ENCODE results near the gene SMARCD3. TPM values are rescaled to one million over a fixed set of nuclear protein-coding genes. Genes with fewer than 3 reads are reported as not detected.

Gene SMARCD3
- polyA plus RNA-seq, 3 donors, result 104 to 183 (median 112) TPM

GRCh38 chr7:151246851-151247580 is 1.5 kb downstream of the SMARCD3 start:
- no peak overlapping the region for H3K4me2 ChIP-seq (replicated peaks; ENCODE audit: extremely low read depth, low read length, poor library complexity, severe bottlenecking)
- H3K9me3 ChIP-seq (replicated peaks in 1 of 2; ENCODE audit: control insufficient read depth in 1 of 2, insufficient read depth in 1 of 2, low read length in 2 of 2), result peaks cover 0 to 14% of the 10 kb centered on the region in 2 donors
- intact Hi-C loops (cut with micrococcal nuclease), result no loop called here
- no peak for DNase-seq
- H3K36me3 ChIP-seq (replicated peaks in 1 of 2; ENCODE audit: control insufficient read depth in 1 of 2, insufficient read depth in 2 of 2, low read length in 2 of 2), result no peaks in the 10 kb centered on the region
- Mint-ChIP-seq H3K4me1 (peaks cover 75% of the 10 kb centered on the region), H3K27me3 (ENCODE audit: low read depth in 3 of 3) (peaks cover 62 to 90% (median 75%) of the 10 kb centered on the region in 3 donors), H3K9me3 (peaks cover 0 to 21% (median 8%) of the 10 kb centered on the region in 7 donors), H3K27ac (no peak overlapping the region), H3K4me3 (peak overlapping the region in 1 of 2 donors; percentile 96), H3K36me3 (peaks cover 26 to 33% of the 10 kb centered on the region in 2 donors)
- no peaks in the 10 kb centered on the region for H3K79me2 ChIP-seq (ENCODE audit: insufficient read depth, low read length)
- peaks cover 48 to 67% of the 10 kb centered on the region in 2 donors for H3K27me3 ChIP-seq (ENCODE audit: control insufficient read depth in 2 of 2, insufficient read depth in 2 of 2, low read length in 2 of 2)
- no peak overlapping the region for H3K4me3 ChIP-seq (replicated peaks in 1 of 3; ENCODE audit: low read depth in 2 of 3, low read length in 3 of 3)
- 79% methylated on average over 2 of the region's 4 CpGs for WGBS (ENCODE audit: insufficient coverage)
- H2AFZ ChIP-seq (ENCODE audit: insufficient read depth, low read depth, low read length, poor library complexity, severe bottlenecking), result no peak overlapping the region
- H3K27ac ChIP-seq (ENCODE audit: low read depth in 1 of 2, low read length in 2 of 2), result no peak overlapping the region
- H3K4me1 ChIP-seq (ENCODE audit: control insufficient read depth in 1 of 2, insufficient read depth in 2 of 2, low read length in 2 of 2), result peaks cover 51 to 69% of the 10 kb centered on the region in 2 donors
- H4K20me1 ChIP-seq (ENCODE audit: insufficient read depth, low read length), result peaks cover 94% of the 10 kb centered on the region
- no peak overlapping the region for H3K9ac ChIP-seq (ENCODE audit: insufficient read depth, low read length, poor library complexity, severe bottlenecking)
- no peak for TF ChIP-seq CTCF (IDR thresholded peaks at IDR 0.05)

- Histone ChIP-seq H3K79me2 (ENCODE audit: insufficient read depth, low read length) (no peaks in the 10 kb centered on the region), H3K4me2 (replicated peaks; ENCODE audit: extremely low read depth, low read length, poor library complexity, severe bottlenecking) (no peak overlapping the region), H3K36me3 (replicated peaks in 1 of 2; ENCODE audit: control insufficient read depth in 1 of 2, insufficient read depth in 2 of 2, low read length in 2 of 2) (peaks cover 6 to 7% of the 10 kb centered on the region in 2 donors), H3K27me3 (ENCODE audit: control insufficient read depth in 2 of 2, insufficient read depth in 2 of 2, low read length in 2 of 2) (peaks cover 46 to 63% of the 10 kb centered on the region in 2 donors), H2AFZ (ENCODE audit: insufficient read depth, low read depth, low read length, poor library complexity, severe bottlenecking) (no peak overlapping the region), H3K4me1 (ENCODE audit: control insufficient read depth in 1 of 2, insufficient read depth in 2 of 2, low read length in 2 of 2) (peaks cover 49 to 66% of the 10 kb centered on the region in 2 donors), H3K9me3 (replicated peaks in 1 of 2; ENCODE audit: control insufficient read depth in 1 of 2, insufficient read depth in 1 of 2, low read length in 2 of 2) (peaks cover 0 to 14% of the 10 kb centered on the region in 2 donors), H3K9ac (ENCODE audit: insufficient read depth, low read length, poor library complexity, severe bottlenecking) (no peak overlapping the region), H3K4me3 (replicated peaks in 1 of 3; ENCODE audit: low read depth in 2 of 3, low read length in 3 of 3) (no peak overlapping the region), H4K20me1 (ENCODE audit: insufficient read depth, low read length) (peaks cover 96% of the 10 kb centered on the region), H3K27ac (ENCODE audit: low read depth in 1 of 2, low read length in 2 of 2) (no peak overlapping the region)
- no peak for TF ChIP-seq CTCF (IDR thresholded peaks at IDR 0.05)
- DNase-seq, result no peak
- 76% methylated on average over 4 of the region's 13 CpGs for WGBS (ENCODE audit: insufficient coverage)
- Mint-ChIP-seq H3K27ac (peak overlapping the region in 1 of 7 donors; percentile 35), H3K36me3 (peaks cover 33 to 41% of the 10 kb centered on the region in 2 donors), H3K9me3 (peaks cover 0 to 19% (median 8%) of the 10 kb centered on the region in 7 donors), H3K4me1 (peaks cover 73% of the 10 kb centered on the region), H3K4me3 (peak overlapping the region in 1 of 2 donors; percentile 75), H3K27me3 (ENCODE audit: low read depth in 3 of 3) (peaks cover 59 to 88% (median 75%) of the 10 kb centered on the region in 3 donors)
- intact Hi-C loops (cut with micrococcal nuclease), result no loop called here
These were observed 2.2 kb downstream of the SMARCD3 start for GRCh38 chr7:151246102-151246850.

Data from CD14-positive monocyte (primary cell).